H9 (cell line): ENCODE measurements around the gene MILR1. TPM values are rescaled to one million over a fixed set of nuclear protein-coding genes. Genes with fewer than 3 reads are reported as not detected.

ENCODE experiments used
- DNase-seq: peaks from one replicate; pipeline ENCODE4 v3.0.0-alpha.2; 2017
- H2AFZ ChIP-seq: one replicate; pipeline ENCODE4 v1.6.1; 2013; ENCODE audit warnings: mild to moderate bottlenecking, low read length, control low read depth, moderate library complexity
- H2AK5ac ChIP-seq: 2 replicates; pipeline ENCODE4 v1.6.1; 2013; ENCODE audit warnings: low read length, control low read depth, mixed read lengths; ENCODE audit not compliant: insufficient read length
- H2BK120ac ChIP-seq: one replicate; pipeline ENCODE4 v1.6.1; 2013; ENCODE audit warnings: low read depth, mild to moderate bottlenecking, low read length, control low read depth, inconsistent platforms; ENCODE audit not compliant: poor library complexity, severe bottlenecking
- H2BK12ac ChIP-seq: 2 replicates; pipeline ENCODE4 v1.6.1; 2013; ENCODE audit warnings: low read length, control low read depth, mixed read lengths, low read depth; ENCODE audit not compliant: insufficient read length
- H2BK15ac ChIP-seq: 2 replicates; pipeline ENCODE4 v1.6.1; 2013; ENCODE audit warnings: low read depth, low read length, control low read depth
- H2BK20ac ChIP-seq: one replicate; pipeline ENCODE4 v1.6.1; 2013; ENCODE audit warnings: low read depth, mild to moderate bottlenecking, low read length, control low read depth, inconsistent platforms; ENCODE audit not compliant: poor library complexity, severe bottlenecking
- H2BK5ac ChIP-seq: 2 replicates; pipeline ENCODE4 v1.6.1; 2013; ENCODE audit warnings: low read length, control low read depth, mixed read lengths; ENCODE audit not compliant: insufficient read length
- H3K14ac ChIP-seq: 2 replicates; pipeline ENCODE4 v1.6.1; 2013; ENCODE audit warnings: low read length, control low read depth; ENCODE audit not compliant: insufficient read depth
- H3K18ac ChIP-seq: 2 replicates; pipeline ENCODE4 v1.6.1; 2013; ENCODE audit warnings: low read depth, mild to moderate bottlenecking, mixed read lengths, low read length, control low read depth; ENCODE audit not compliant: insufficient read length
- H3K23ac ChIP-seq: 2 replicates; pipeline ENCODE4 v1.6.1; 2013; ENCODE audit warnings: low read length, control low read depth, mixed read lengths, low read depth; ENCODE audit not compliant: insufficient read length
- H3K23me2 ChIP-seq: 2 replicates; pipeline ENCODE4 v1.6.1; 2013; ENCODE audit warnings: low read depth, mild to moderate bottlenecking, mixed read lengths, low read length, control low read depth; ENCODE audit not compliant: insufficient read length, poor library complexity, severe bottlenecking
- H3K27ac ChIP-seq: 2 replicates; pipeline ENCODE4 v1.5.1; 2013; ENCODE audit warnings: low read length, control low read depth, mixed read lengths, low read depth; ENCODE audit not compliant: insufficient read length
- H3K27me3 ChIP-seq: 2 replicates; pipeline ENCODE4 v1.6.1; 2013; ENCODE audit warnings: low read length, control low read depth, inconsistent platforms; ENCODE audit not compliant: insufficient read depth
- H3K4ac ChIP-seq: 2 replicates; pipeline ENCODE4 v1.6.1; 2013; ENCODE audit warnings: low read depth, mild to moderate bottlenecking, control low read depth, inconsistent platforms, low read length, moderate library complexity
- H3K4me1 ChIP-seq: 2 replicates; pipeline ENCODE4 v1.6.1; 2013; ENCODE audit warnings: low read length, control low read depth, inconsistent platforms; ENCODE audit not compliant: insufficient read depth
- H3K4me2 ChIP-seq: 2 replicates; pipeline ENCODE4 v1.6.1; 2013; ENCODE audit warnings: low read length, control low read depth, mixed read lengths; ENCODE audit not compliant: insufficient read length, insufficient read depth
- H3K56ac ChIP-seq: 2 replicates; pipeline ENCODE4 v1.6.1; 2013; ENCODE audit warnings: low read depth, mild to moderate bottlenecking, mixed read lengths, low read length, control low read depth; ENCODE audit not compliant: insufficient read length
- H3K79me1 ChIP-seq: 2 replicates; pipeline ENCODE4 v1.6.1; 2013; ENCODE audit warnings: low read depth, mild to moderate bottlenecking, moderate library complexity, low read length, control low read depth, inconsistent platforms; ENCODE audit not compliant: insufficient read depth, poor library complexity, severe bottlenecking
- H3K79me2 ChIP-seq: 2 replicates; pipeline ENCODE4 v1.6.1; 2013; ENCODE audit warnings: low read length, control low read depth, inconsistent platforms; ENCODE audit not compliant: insufficient read depth
- H3K9ac ChIP-seq: 2 replicates; pipeline ENCODE4 v1.6.1; 2013; ENCODE audit warnings: low read length, control low read depth, mixed read lengths; ENCODE audit not compliant: insufficient read length; ENCODE audit errors: extremely low read depth
- H3K9me3 ChIP-seq: one replicate; pipeline ENCODE4 v1.6.1; 2013; ENCODE audit warnings: low read depth, low read length, inconsistent platforms; ENCODE audit not compliant: control insufficient read depth
- H3T11ph ChIP-seq: one replicate; pipeline ENCODE4 v1.6.1; 2013; ENCODE audit warnings: mild to moderate bottlenecking, low read length, control low read depth, inconsistent platforms
- H4K20me1 ChIP-seq: one replicate; pipeline ENCODE4 v1.6.1; 2013; ENCODE audit not compliant: control insufficient read depth, insufficient read length, insufficient read depth
- H4K5ac ChIP-seq: 2 replicates; pipeline ENCODE4 v1.6.1; 2013; ENCODE audit warnings: low read depth, mild to moderate bottlenecking, mixed read lengths, low read length, control low read depth; ENCODE audit not compliant: insufficient read length
- H4K8ac ChIP-seq: replicated peaks from 2 replicates; pipeline ENCODE4 v1.6.1; 2013; ENCODE audit warnings: low read length, control low read depth, mixed read lengths, low read depth; ENCODE audit not compliant: insufficient read length
- H4K91ac ChIP-seq: 2 replicates; pipeline ENCODE4 v1.6.1; 2013; ENCODE audit warnings: low read depth, mild to moderate bottlenecking, moderate library complexity, mixed read lengths, low read length, control low read depth; ENCODE audit not compliant: insufficient read length
- H3K27ac Mint-ChIP-seq, 3 experiments: 2 replicates in 2 of 3; 3 replicates in 1 of 3; pipeline ENCODE4 v1.8.0; 2020 to 2021; ENCODE audit warnings: mixed read lengths in 3 of 3, mild to moderate bottlenecking in 1 of 3, moderate library complexity in 1 of 3
- H3K27me3 Mint-ChIP-seq: 2 replicates; pipeline ENCODE4 v1.8.0; 2021; ENCODE audit warnings: low read depth, mild to moderate bottlenecking, moderate library complexity, mixed read lengths
- H3K36me3 Mint-ChIP-seq, 3 experiments: 2 replicates in 2 of 3; 3 replicates in 1 of 3; pipeline ENCODE4 v1.8.0; 2020 to 2021; ENCODE audit warnings: low read depth in 3 of 3, mixed read lengths in 3 of 3; ENCODE audit not compliant: insufficient read depth in 1 of 3
- H3K4me1 Mint-ChIP-seq, 2 experiments: 2 replicates each; pipeline ENCODE4 v1.8.0; 2020; ENCODE audit warnings: mixed read lengths in 2 of 2
- H3K4me3 Mint-ChIP-seq, 2 experiments: 2 replicates in 1 of 2; 3 replicates in 1 of 2; pipeline ENCODE4 v1.8.0; 2020 to 2021; ENCODE audit warnings: mild to moderate bottlenecking in 2 of 2, mixed read lengths in 2 of 2, moderate library complexity in 1 of 2
- H3K9me3 Mint-ChIP-seq, 2 experiments: 2 replicates in 1 of 2; 3 replicates in 1 of 2; pipeline ENCODE4 v1.8.0; 2020; ENCODE audit warnings: mild to moderate bottlenecking in 2 of 2, mixed read lengths in 2 of 2, moderate library complexity in 1 of 2
- WGBS: extraction: QIAGEN DNeasy Blood & Tissue Kit; methylation state at CpG from one replicate; pipeline ENCODE4 v1.1.7; 2013; ENCODE audit warnings: missing lambda C conversion rate, low lambda C conversion rate, mixed read lengths; ENCODE audit not compliant: insufficient read length; ENCODE audit errors: extremely low coverage; 5-methylcytosine and 5-hydroxymethylcytosine counted together
- total RNA-seq: library from RNA; stranded (reverse); gene quantifications from 2 replicates; pipeline ENCODE4 v1.2.1, GENCODE V29; 2021
- TF ChIP-seq, protein P1 (sequence below): fragments of 200-600 bp; sonication (generic); conservative IDR thresholded peaks from 3 replicates; pipeline ENCODE4 v1.8.0; 2021; ENCODE audit warnings: antibody characterized with exemption, mild to moderate bottlenecking

Gene MILR1
- total RNA-seq, 1 experiment from 2014 or later: not detected

DNA sequence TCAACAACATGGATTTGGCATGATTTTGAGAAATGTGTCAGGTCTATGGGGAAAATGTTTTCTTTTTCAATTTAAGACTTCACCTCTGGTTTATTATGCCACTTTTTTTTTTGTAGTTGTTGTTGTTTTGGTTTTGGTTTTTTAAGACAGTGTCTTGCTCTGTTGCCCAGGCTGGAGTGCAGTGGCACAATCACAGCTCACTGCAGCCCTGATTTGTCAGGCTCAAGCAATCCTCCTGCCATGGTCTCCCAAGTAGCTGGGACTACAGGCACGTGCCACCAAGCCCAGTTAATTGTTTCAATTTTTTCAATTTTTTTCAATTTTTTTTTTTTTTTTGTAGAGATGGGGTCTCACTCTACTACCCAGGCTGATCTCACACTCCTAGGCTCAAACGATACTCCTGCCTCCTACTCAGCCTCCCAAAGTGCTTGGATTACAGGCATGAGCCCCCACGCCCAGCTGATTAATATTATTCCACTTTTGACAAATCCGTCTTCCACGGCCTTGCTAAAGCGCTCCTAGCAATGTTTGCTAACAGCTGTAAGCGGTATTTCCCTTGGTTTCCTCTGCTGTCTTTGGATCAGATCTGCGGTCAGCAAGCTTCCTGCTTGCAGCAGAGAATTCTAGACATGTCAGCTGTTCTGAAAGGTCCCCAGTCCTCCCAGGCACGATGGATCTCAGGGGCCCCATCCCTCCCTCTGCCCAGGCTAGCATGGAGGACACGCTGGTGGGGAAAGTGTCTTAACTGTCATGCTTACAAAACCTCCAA is 7.0 kb upstream of the MILR1 start:
- Histone ChIP-seq H3K27ac (no peak overlapping the region), H2BK20ac (no peak overlapping the region), H3K56ac (no peak overlapping the region), H4K91ac (no peak overlapping the region), H4K20me1 (no peaks in the 10 kb centered on the region), H2BK5ac (no peak overlapping the region), H2BK120ac (no peak overlapping the region), H3K23ac (no peak overlapping the region), H3K9ac (no peak overlapping the region), H4K5ac (no peak overlapping the region), H3T11ph (no peak overlapping the region), H3K27me3 (no peaks in the 10 kb centered on the region), H2BK12ac (no peak overlapping the region), H3K18ac (no peak overlapping the region), H2AK5ac (no peak overlapping the region), H3K4ac (no peak overlapping the region), H3K79me2 (no peaks in the 10 kb centered on the region), H3K23me2 (no peaks in the 10 kb centered on the region), H3K9me3 (peaks cover 23% of the 10 kb centered on the region), H4K8ac (no peak overlapping the region), H3K4me1 (no peaks in the 10 kb centered on the region), H3K14ac (no peak overlapping the region), H3K4me2 (no peak overlapping the region), H2AFZ (no peak overlapping the region), H3K79me1 (no peaks in the 10 kb centered on the region), H2BK15ac (no peak overlapping the region)
- no peaks in the 10 kb centered on the region; the same call in 1 of the 2 replicates for H3K27me3 Mint-ChIP-seq
- peaks cover 32% of the 10 kb centered on the region in 2 experiments for H3K9me3 Mint-ChIP-seq
- no CpG with 5 or more reads among the region's 10 CpGs for WGBS
- TF ChIP-seq, protein P1, sequence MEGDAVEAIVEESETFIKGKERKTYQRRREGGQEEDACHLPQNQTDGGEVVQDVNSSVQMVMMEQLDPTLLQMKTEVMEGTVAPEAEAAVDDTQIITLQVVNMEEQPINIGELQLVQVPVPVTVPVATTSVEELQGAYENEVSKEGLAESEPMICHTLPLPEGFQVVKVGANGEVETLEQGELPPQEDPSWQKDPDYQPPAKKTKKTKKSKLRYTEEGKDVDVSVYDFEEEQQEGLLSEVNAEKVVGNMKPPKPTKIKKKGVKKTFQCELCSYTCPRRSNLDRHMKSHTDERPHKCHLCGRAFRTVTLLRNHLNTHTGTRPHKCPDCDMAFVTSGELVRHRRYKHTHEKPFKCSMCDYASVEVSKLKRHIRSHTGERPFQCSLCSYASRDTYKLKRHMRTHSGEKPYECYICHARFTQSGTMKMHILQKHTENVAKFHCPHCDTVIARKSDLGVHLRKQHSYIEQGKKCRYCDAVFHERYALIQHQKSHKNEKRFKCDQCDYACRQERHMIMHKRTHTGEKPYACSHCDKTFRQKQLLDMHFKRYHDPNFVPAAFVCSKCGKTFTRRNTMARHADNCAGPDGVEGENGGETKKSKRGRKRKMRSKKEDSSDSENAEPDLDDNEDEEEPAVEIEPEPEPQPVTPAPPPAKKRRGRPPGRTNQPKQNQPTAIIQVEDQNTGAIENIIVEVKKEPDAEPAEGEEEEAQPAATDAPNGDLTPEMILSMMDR: no peak
- no peak overlapping the region for H3K4me3 Mint-ChIP-seq
- H3K27ac Mint-ChIP-seq: no peak overlapping the region
- peaks cover 18 to 31% (median 28%) of the 10 kb centered on the region in 3 experiments for H3K36me3 Mint-ChIP-seq
- DNase-seq: no peak
- H3K4me1 Mint-ChIP-seq: no peaks in the 10 kb centered on the region
